ENCODE measurements around the gene NTRK2.

- no peak for TF ChIP-seq CTCF (IDR thresholded peaks at IDR 0.05)
- TF ChIP-seq POLR2A (IDR thresholded peaks at IDR 0.05): no peak
These were observed 228.7 kb downstream of the NTRK2 start for GRCh38 chr9:84898188-84898587.
